Ishikawa (cell line): ENCODE data around the gene SOX6.

Experiments
- CREB1 ChIP-seq: IDR thresholded peaks from 2 replicates; pipeline ENCODE4 v1.6.1; 2012; ENCODE audit warnings: low read depth
- RAD21 ChIP-seq: IDR thresholded peaks from 2 replicates; pipeline ENCODE4 v1.6.1; 2012; ENCODE audit warnings: low read depth

SOX6 gene

DNA sequence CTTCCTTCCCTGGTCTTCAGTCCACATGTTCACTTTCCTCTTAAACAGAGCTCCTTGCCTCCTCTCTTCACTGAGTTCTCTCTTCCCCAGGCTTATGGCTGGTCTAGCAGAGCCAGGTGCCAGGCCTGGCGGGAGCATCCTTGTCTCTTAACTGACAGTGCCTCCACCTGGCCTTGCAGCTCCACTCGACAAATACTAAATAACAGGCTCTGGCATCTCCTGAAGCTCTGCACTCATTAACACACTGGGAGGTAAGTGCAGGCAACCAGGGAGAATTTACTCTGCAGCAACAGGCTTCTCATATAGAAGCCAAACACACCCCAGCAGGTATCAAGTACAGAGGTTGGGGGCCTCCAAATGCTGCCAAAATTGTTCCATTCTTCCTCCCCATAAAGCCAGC lies 438.1 kb downstream of the SOX6 start:
- peak; percentile 21; the same call in 1 of the 2 replicates for TF ChIP-seq RAD21
- TF ChIP-seq CREB1, result no peak
